ENCODE measurements around the gene RAP1GAP.

DNA sequence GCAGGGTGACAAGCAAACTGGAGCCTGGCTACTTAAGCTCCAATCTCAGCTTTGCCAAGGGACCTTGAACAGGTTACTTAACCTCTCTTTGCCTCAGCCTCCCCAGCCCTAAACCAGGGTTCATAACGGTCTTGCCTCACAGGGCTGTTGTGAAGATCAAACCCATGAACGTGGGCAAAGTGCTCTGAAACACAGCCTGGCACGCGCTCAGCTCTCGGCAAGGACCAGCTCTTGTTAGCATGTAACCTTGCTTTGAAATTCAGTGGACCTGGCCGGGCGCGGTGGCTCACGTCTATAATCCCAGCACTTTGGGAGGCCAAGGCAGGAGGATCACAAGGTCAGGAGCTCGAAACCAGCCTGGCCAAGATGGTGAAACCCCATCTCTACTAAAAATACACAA, 24.8 kb downstream of the RAP1GAP start:
- TF ChIP-seq, protein P1, sequence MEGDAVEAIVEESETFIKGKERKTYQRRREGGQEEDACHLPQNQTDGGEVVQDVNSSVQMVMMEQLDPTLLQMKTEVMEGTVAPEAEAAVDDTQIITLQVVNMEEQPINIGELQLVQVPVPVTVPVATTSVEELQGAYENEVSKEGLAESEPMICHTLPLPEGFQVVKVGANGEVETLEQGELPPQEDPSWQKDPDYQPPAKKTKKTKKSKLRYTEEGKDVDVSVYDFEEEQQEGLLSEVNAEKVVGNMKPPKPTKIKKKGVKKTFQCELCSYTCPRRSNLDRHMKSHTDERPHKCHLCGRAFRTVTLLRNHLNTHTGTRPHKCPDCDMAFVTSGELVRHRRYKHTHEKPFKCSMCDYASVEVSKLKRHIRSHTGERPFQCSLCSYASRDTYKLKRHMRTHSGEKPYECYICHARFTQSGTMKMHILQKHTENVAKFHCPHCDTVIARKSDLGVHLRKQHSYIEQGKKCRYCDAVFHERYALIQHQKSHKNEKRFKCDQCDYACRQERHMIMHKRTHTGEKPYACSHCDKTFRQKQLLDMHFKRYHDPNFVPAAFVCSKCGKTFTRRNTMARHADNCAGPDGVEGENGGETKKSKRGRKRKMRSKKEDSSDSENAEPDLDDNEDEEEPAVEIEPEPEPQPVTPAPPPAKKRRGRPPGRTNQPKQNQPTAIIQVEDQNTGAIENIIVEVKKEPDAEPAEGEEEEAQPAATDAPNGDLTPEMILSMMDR (IDR thresholded peaks at IDR 0.05; ENCODE audit: low read length) = no peak
- TF ChIP-seq EZH2 (optimal IDR thresholded peaks at IDR 0.05; ENCODE audit: low read depth, low read length) = no peak
- TF ChIP-seq EZH2phosphoT487 (IDR thresholded peaks at IDR 0.05; ENCODE audit: low read length) = no peak

All from MM.1S (cell line).